Central memory CD8-positive, alpha-beta T cell (primary cell): ENCODE data around the gene FAF2.
"Not testable (repeated sequence)": the region's sequence is repeated elsewhere in the genome, so short reads cannot be mapped to it uniquely, and the experiment has no call there.

ENCODE experiments used
- ATAC-seq: fragments of 150-1000 bp; cut with Tn5 transposase; replicated peaks from 2 replicates; pipeline ENCODE4 v1.10.0; 2022; ENCODE audit warnings: mild to moderate bottlenecking, moderate FRiP score, moderate number of reproducible peaks; ENCODE audit not compliant: poor library complexity, severe bottlenecking; ENCODE audit errors: extremely low read depth
- DNase-seq, 2 donors: peaks; one replicate each; pipeline ENCODE4 v3.0.0; 2021; ENCODE audit warnings: low spot score in 2 of 2
- H3K27ac Mint-ChIP-seq: one replicate; pipeline ENCODE4 v1.8.0; 2022; ENCODE audit warnings: low read depth, mild to moderate bottlenecking, moderate library complexity, mixed read lengths
- H3K27me3 Mint-ChIP-seq: one replicate; pipeline ENCODE4 v1.8.0; 2022; ENCODE audit warnings: mixed read lengths
- H3K36me3 Mint-ChIP-seq: one replicate; pipeline ENCODE4 v1.8.0; 2022; ENCODE audit warnings: mild to moderate bottlenecking, moderate library complexity, mixed read lengths; ENCODE audit not compliant: insufficient read depth
- H3K4me1 Mint-ChIP-seq: one replicate; pipeline ENCODE4 v1.8.0; 2022; ENCODE audit warnings: mixed read lengths
- H3K4me3 Mint-ChIP-seq: one replicate; pipeline ENCODE4 v1.8.0; 2022; ENCODE audit warnings: mild to moderate bottlenecking, moderate library complexity, mixed read lengths
- H3K9me3 Mint-ChIP-seq: one replicate; pipeline ENCODE4 v1.8.0; 2022; ENCODE audit warnings: mixed read lengths

Gene FAF2

GRCh38 chr5:176447978-176448608 lies at the start of gene FAF2:
Gene FAF2 (plus strand): TSS chr5:176448385. CDS start chr5:176448408, 23 bp downstream.
- Mint-ChIP-seq H3K36me3 (peaks cover 23% of the 10 kb centered on the region), H3K4me3 (peak within 1 kb of the TSS; percentile 85)

GRCh38 chr5:176400382-176401156 lies 47.6 kb upstream of the FAF2 start:
- ATAC-seq, result no peak
- Mint-ChIP-seq H3K4me1 (peaks cover 8% of the 10 kb centered on the region), H3K4me3 (no peak overlapping the region), H3K36me3 (peaks cover 10% of the 10 kb centered on the region), H3K9me3 (no peaks in the 10 kb centered on the region), H3K27ac (no peak overlapping the region), H3K27me3 (no peaks in the 10 kb centered on the region)
- DNase-seq, result no peak

More at GRCh38 chr5:176447978-176448608, at the start of gene FAF2:
- Mint-ChIP-seq H3K4me1 (peaks cover 45% of the 10 kb centered on the region), H3K9me3 (no peaks in the 10 kb centered on the region), H3K27ac (peak within 1 kb of the TSS; percentile 99), H3K27me3 (no peaks in the 10 kb centered on the region)
- DNase-seq (peak; percentile 99 to 100), ATAC-seq (peak; percentile 96)

DNA sequence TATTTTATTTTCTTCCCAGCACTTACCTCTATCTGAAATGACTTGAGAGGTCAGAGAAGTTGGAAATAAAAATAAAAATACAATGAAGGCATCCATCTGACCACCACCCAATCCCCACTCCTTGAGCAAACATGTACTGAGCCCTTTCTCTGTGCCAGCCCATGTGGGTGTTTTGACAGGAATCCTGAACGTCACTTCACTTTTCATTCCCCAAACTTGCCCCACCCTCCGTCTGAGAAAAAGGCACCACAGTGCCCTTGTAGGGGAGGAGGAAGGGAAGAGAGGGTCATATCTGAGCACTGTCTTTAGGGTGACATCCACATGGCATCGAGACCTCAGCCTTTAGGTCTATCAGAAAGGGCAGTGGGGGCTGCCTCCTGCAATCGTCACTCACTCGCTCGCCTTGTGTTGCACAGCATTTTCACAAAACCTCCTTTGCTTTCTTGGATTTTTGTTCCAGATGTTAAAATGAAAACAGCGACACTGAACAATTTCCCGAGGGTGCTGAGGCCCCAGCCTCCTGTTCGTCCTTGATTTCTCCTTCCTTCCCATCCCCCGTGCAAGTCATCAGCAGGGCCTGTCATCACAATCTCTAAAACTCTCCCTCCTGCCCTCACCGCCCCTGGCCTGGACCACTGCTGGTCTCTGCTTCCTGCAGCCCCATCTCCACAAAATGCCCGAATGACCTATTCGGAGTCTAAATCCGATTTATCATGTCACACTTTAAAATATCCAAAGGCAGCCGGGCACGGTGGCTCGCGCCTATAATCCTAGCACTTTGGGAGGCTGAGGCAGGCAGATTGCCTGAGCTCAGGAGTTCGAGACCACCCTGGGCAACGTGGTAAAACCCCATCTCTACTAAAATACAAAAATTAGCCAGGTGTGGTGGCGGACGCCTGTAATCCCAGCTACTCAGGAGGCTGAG lies 46.6 kb upstream of the FAF2 start:
- peaks cover 8% of the 10 kb centered on the region for H3K4me1 Mint-ChIP-seq
- no peak overlapping the region for H3K4me3 Mint-ChIP-seq
- no peak for DNase-seq
- H3K27ac Mint-ChIP-seq, result no peak overlapping the region
- no peaks in the 10 kb centered on the region for H3K27me3 Mint-ChIP-seq
- no peak for ATAC-seq
- H3K9me3 Mint-ChIP-seq, result no peaks in the 10 kb centered on the region
- H3K36me3 Mint-ChIP-seq, result peaks cover 14% of the 10 kb centered on the region

DNA sequence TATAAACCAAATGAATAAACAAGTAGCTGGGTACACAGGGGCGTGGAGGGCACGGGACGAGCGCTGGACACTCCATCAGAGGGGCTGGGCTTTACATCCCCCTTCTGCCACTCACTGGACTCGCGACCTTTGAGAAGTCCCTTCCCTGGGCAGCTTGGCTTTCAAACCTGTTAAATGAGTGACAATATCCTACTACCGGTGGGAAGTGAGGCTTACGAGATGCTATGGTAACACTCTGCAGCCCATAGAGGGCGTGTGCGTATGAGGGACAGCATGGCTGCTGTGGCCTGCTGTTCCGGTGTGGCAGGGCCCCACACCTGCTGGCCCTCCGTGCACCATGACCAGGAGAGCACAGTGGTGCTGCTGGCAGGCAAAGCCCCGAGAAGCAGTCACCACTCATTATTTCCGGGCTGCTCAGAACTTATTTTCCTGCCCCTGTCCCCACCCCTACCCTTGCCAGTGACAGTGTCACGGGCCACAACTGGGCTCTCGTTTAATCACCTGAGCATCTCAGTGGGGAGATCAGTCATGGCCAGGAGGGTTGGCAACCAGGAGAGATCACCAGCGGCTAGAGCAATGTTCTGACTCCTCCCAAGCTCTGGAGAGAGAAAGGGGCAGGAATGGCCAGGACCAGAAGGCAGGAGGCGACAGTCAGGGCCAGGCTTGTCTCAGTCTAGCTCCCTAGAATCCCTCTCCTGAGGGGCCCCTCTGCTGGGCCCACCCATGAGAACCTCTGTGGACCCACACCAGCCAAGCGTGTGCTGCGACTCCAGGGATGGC lies 42.3 kb upstream of the FAF2 start:
- no peak overlapping the region for H3K4me3 Mint-ChIP-seq
- no peak overlapping the region for H3K27ac Mint-ChIP-seq
- H3K27me3 Mint-ChIP-seq, result no peaks in the 10 kb centered on the region
- ATAC-seq (no peak), DNase-seq (no peak)
- no peaks in the 10 kb centered on the region for H3K9me3 Mint-ChIP-seq
- peaks cover 5% of the 10 kb centered on the region for H3K4me1 Mint-ChIP-seq
- peaks cover 15% of the 10 kb centered on the region for H3K36me3 Mint-ChIP-seq

GRCh38 chr5:176406436-176407052 lies 41.6 kb upstream of the FAF2 start:
- H3K27me3 Mint-ChIP-seq, result no peaks in the 10 kb centered on the region
- no peaks in the 10 kb centered on the region for H3K9me3 Mint-ChIP-seq
- H3K4me1 Mint-ChIP-seq, result peaks cover 10% of the 10 kb centered on the region
- DNase-seq (no peak), ATAC-seq (no peak)
- no peak overlapping the region for H3K4me3 Mint-ChIP-seq
- H3K27ac Mint-ChIP-seq, result no peak overlapping the region
- peaks cover 18% of the 10 kb centered on the region for H3K36me3 Mint-ChIP-seq

DNA sequence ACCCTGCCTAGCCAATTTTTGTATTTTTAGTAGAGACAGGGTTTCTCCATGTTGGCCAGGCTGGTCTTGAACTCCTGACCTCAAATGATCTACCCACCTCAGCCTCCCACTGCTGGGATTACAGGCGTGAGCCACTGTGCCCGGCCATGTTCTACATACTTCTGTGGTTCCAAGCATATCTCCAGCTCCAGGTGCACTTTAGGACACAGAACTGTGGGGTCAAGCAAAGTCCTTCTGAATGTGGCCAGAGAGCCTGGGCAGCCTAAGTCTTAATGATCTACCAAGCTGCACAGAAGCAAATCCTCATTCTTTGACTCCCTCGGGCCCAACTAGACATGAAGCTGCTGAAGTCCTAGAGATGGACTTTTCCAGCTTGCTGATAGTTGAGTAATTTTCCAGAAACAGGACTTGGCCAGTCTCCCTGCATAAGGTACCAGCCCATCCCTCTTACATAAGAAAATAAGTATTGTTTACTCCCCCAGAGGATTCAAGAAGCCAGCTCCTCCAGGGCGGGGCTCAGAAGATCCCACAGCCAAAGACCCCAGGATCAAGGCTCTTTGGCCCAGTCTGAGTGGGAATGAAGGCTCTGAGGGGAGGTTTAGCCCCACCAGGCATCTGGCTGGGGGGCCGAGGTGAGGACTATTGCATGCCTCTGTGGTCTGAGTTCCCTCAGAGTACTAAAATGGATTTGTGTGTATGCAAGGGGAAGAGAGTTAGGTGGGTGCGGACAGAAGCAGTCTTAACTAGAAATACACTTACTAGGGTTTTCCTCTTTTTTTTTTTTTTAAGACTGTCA lies 40.5 kb upstream of the FAF2 start:
- H3K4me1 Mint-ChIP-seq, result peaks cover 19% of the 10 kb centered on the region
- H3K36me3 Mint-ChIP-seq, result peaks cover 18% of the 10 kb centered on the region
- H3K4me3 Mint-ChIP-seq, result no peak overlapping the region
- ATAC-seq (no peak), DNase-seq (no peak)
- H3K9me3 Mint-ChIP-seq, result no peaks in the 10 kb centered on the region
- no peaks in the 10 kb centered on the region for H3K27me3 Mint-ChIP-seq
- no peak overlapping the region for H3K27ac Mint-ChIP-seq

DNA sequence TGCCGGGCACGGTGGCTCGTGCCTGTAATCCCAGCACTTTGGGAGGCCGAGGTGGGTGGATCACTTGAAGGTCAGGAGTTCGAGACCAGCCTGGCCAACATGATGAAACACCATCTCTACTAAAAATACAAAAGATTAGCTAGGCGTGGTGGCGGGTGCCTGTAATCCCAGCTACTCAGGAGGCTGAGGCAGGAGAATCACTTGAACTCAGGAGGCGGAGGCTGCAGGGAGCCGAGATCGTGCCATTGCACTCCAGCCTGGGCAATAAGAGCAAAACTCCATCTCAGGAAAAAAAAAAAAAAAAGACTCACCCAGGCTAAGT lies 40.0 kb upstream of the FAF2 start:
- ATAC-seq, H3K27ac Mint-ChIP-seq, H3K27me3 Mint-ChIP-seq, H3K9me3 Mint-ChIP-seq, H3K4me3 Mint-ChIP-seq, DNase-seq: not testable (repeated sequence)
- Mint-ChIP-seq H3K4me1 (peaks cover 25% of the 10 kb centered on the region), H3K36me3 (peaks cover 18% of the 10 kb centered on the region)

DNA sequence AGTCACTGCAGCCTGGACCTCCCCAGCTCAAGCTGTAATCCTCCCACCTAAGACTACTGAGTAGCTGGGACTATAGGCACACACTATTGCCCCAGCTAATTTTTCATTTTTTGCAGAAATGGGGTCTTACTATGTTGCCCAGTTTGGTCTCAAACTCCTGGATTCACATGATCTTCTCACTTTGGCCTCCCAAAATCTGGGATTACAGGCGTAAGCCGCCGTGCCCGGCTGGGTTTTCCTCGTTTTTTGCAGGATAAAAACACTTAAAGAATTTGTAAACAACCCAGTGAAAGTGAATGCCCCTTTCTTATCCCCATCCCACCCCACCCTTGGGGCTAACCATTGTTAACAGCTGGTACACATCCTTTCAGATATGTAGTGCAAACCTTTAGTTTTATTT lies 39.6 kb upstream of the FAF2 start:
- no peak for ATAC-seq
- Mint-ChIP-seq H3K36me3 (peaks cover 20% of the 10 kb centered on the region), H3K4me1 (peaks cover 28% of the 10 kb centered on the region), H3K27ac (no peak overlapping the region), H3K27me3 (no peaks in the 10 kb centered on the region), H3K9me3 (no peaks in the 10 kb centered on the region), H3K4me3 (no peak overlapping the region)
- DNase-seq, result no peak

GRCh38 chr5:176409765-176410164 lies 38.4 kb upstream of the FAF2 start:
- DNase-seq (no peak), ATAC-seq (no peak)
- Mint-ChIP-seq H3K27ac (no peak overlapping the region), H3K4me1 (peaks cover 40% of the 10 kb centered on the region), H3K9me3 (no peaks in the 10 kb centered on the region), H3K4me3 (no peak overlapping the region), H3K36me3 (peaks cover 22% of the 10 kb centered on the region), H3K27me3 (no peaks in the 10 kb centered on the region)

DNA sequence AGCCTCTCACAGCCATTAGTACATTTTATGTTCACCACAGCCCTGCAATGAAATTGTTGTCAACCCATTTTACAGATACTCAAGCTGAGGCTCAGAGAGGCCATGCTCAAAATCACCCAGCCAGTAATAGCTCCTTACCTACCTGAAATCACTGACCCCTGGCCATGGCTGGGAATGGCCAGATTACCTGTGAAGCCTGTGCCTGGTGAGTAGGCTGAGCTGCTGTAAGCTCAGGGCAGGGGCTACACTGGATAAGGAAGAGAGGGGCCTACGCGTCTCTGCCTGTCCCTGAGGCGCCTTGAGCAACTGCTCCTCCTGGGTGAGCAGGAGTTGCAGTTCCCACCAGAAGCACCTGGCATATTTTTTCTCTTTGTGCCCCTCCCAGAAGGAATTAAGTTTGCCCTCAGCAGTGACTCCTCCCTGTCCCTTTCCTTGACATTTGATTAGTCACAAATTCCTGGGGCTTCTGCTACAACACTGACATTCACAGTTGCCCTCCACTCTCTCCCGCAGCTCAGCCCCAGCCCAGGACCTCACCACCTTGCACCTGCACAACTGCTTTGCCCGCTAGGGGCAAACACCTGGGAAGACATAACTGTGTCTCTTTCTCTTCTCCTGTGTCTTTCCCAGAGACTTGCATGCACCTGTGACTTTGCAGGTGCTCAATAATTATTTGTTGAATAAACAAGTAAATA lies 37.6 kb upstream of the FAF2 start:
- Mint-ChIP-seq H3K4me3 (no peak overlapping the region), H3K4me1 (peaks cover 49% of the 10 kb centered on the region), H3K27me3 (no peaks in the 10 kb centered on the region), H3K27ac (no peak overlapping the region), H3K9me3 (no peaks in the 10 kb centered on the region), H3K36me3 (peaks cover 27% of the 10 kb centered on the region)
- DNase-seq, result no peak
- no peak for ATAC-seq
